ENCODE results near the gene DNAH12.
"Not testable (repeated sequence)": the region's sequence is repeated elsewhere in the genome, so short reads cannot be mapped to it uniquely, and the experiment has no call there.

- TF ChIP-seq CTCF (IDR thresholded peaks at IDR 0.05; ENCODE audit: low read length); EZH2 (optimal IDR thresholded peaks at IDR 0.05; ENCODE audit: low read depth, low read length); EZH2phosphoT487 (IDR thresholded peaks at IDR 0.05; ENCODE audit: low read length): not testable (repeated sequence)
Measured at GRCh38 chr3:57449276-57449847, 94.8 kb downstream of the DNAH12 start.

Data from MM.1S (cell line).